Peyer's patch (tissue), 4 donors: ENCODE results near the gene TEX101. TPM values are rescaled to one million over a fixed set of nuclear protein-coding genes. Genes with fewer than 3 reads are reported as not detected.

Experiments
- DNase-seq, 3 donors: peaks; one replicate each; pipeline ENCODE4 v3.0.0-alpha.2; 2017 to 2019
- H3K27ac ChIP-seq, 4 donors: fragments of 200-600 bp; sonication (generic); one replicate each; pipeline ENCODE4 v1.5.1; 2016 to 2019
- H3K27me3 ChIP-seq, 2 donors: fragments of 200-600 bp; sonication (generic); one replicate each; pipeline ENCODE4 v1.5.1; 2019
- H3K36me3 ChIP-seq, 3 donors: fragments of 200-600 bp; sonication (generic); one replicate each; pipeline ENCODE4 v1.5.1; 2016 to 2019
- H3K4me1 ChIP-seq, 4 donors: fragments of 200-600 bp; sonication (generic); one replicate each; pipeline ENCODE4 v1.5.1; 2016 to 2019
- H3K4me3 ChIP-seq, 4 donors: fragments of 200-600 bp; sonication (generic); 1 replicate in 3 of 4; 2 replicates in 1 of 4; pipeline ENCODE4 v1.5.1; 2016 to 2019; ENCODE audit warnings: mild to moderate bottlenecking in 1 of 4
- H3K9me3 ChIP-seq, 4 donors: fragments of 200-600 bp; sonication (generic); one replicate each; pipeline ENCODE4 v1.5.1; 2016 to 2019; ENCODE audit warnings: mild to moderate bottlenecking in 1 of 4
- CTCF ChIP-seq, 6 experiments: fragments of 450-650 bp in 4 of 6; fragments of 200-600 bp in 2 of 6; sonication (generic) in 1 of 6; IDR thresholded peaks; one replicate each; pipeline ENCODE4 v1.5.1; 2017 to 2019; ENCODE audit warnings: antibody characterized with exemption in 6 of 6, mild to moderate bottlenecking in 3 of 6, moderate library complexity in 1 of 6
- POLR2A ChIP-seq, 2 donors: fragments of 450-650 bp; IDR thresholded peaks; one replicate each; pipeline ENCODE4 v1.5.1; 2017; ENCODE audit warnings: antibody characterized with exemption in 2 of 2, mild to moderate bottlenecking in 2 of 2, moderate library complexity in 2 of 2
- total RNA-seq, 4 donors: library from RNA; depleted of rRNA; stranded (reverse); fragments of >200 nt; gene quantifications; one replicate each; pipeline ENCODE4 v1.1.0, GENCODE V29; 2016

The TEX101 gene
- total RNA-seq, 4 donors from 2014 or later: not detected

- no peak overlapping the region for H3K4me3 ChIP-seq
- H3K27ac ChIP-seq: no peak overlapping the region
- TF ChIP-seq POLR2A (IDR thresholded peaks at IDR 0.05) (no peak), CTCF (IDR thresholded peaks at IDR 0.05) (no peak)
- H3K27me3 ChIP-seq: no peaks in the 10 kb centered on the region
- H3K36me3 ChIP-seq: no peaks in the 10 kb centered on the region
- no peaks in the 10 kb centered on the region for H3K4me1 ChIP-seq
- DNase-seq: no peak
- H3K9me3 ChIP-seq: no peaks in the 10 kb centered on the region
These were observed 8.4 kb upstream of the TEX101 start for GRCh38 chr19:43406297-43406696.

- no peaks in the 10 kb centered on the region for H3K36me3 ChIP-seq
- no peak for TF ChIP-seq CTCF (IDR thresholded peaks at IDR 0.05)
- TF ChIP-seq POLR2A (IDR thresholded peaks at IDR 0.05): no peak
- no peak overlapping the region for H3K4me3 ChIP-seq
- DNase-seq: no peak
- no peaks in the 10 kb centered on the region for H3K4me1 ChIP-seq
- no peak overlapping the region for H3K27ac ChIP-seq
- H3K9me3 ChIP-seq: no peaks in the 10 kb centered on the region
- no peaks in the 10 kb centered on the region for H3K27me3 ChIP-seq
These were observed 7.2 kb upstream of the TEX101 start for GRCh38 chr19:43407416-43408005.

GRCh38 chr19:43408043-43408442, 6.6 kb upstream of the TEX101 start:
- DNase-seq: no peak
- H3K4me3 ChIP-seq: no peak overlapping the region
- no peak for TF ChIP-seq POLR2A (IDR thresholded peaks at IDR 0.05)
- TF ChIP-seq CTCF (IDR thresholded peaks at IDR 0.05): no peak
- no peak overlapping the region for H3K27ac ChIP-seq
- H3K36me3 ChIP-seq: no peaks in the 10 kb centered on the region
- no peaks in the 10 kb centered on the region for H3K4me1 ChIP-seq
- H3K27me3 ChIP-seq: no peaks in the 10 kb centered on the region
- H3K9me3 ChIP-seq: no peaks in the 10 kb centered on the region

- H3K4me3 ChIP-seq: no peak overlapping the region
- H3K27ac ChIP-seq: no peak overlapping the region
- H3K36me3 ChIP-seq: no peaks in the 10 kb centered on the region
- TF ChIP-seq POLR2A (IDR thresholded peaks at IDR 0.05) (no peak), CTCF (IDR thresholded peaks at IDR 0.05) (no peak)
- H3K27me3 ChIP-seq: no peaks in the 10 kb centered on the region
- H3K4me1 ChIP-seq: no peaks in the 10 kb centered on the region
- DNase-seq: no peak
- H3K9me3 ChIP-seq: no peaks in the 10 kb centered on the region
These were observed 5.3 kb upstream of the TEX101 start for GRCh38 chr19:43409415-43409814.

GRCh38 chr19:43412441-43412840, 2.2 kb upstream of the TEX101 start:
- no peaks in the 10 kb centered on the region for H3K9me3 ChIP-seq
- TF ChIP-seq POLR2A (IDR thresholded peaks at IDR 0.05): no peak
- no peak for DNase-seq
- no peak overlapping the region for H3K4me3 ChIP-seq
- H3K4me1 ChIP-seq: no peaks in the 10 kb centered on the region
- no peaks in the 10 kb centered on the region for H3K36me3 ChIP-seq
- no peaks in the 10 kb centered on the region for H3K27me3 ChIP-seq
- no peak overlapping the region for H3K27ac ChIP-seq

GRCh38 chr19:43416951-43417623, 2.4 kb downstream of the TEX101 start:
- Histone ChIP-seq H3K4me1 (no peaks in the 10 kb centered on the region), H3K36me3 (no peaks in the 10 kb centered on the region), H3K27me3 (no peaks in the 10 kb centered on the region), H3K27ac (no peak overlapping the region), H3K9me3 (no peaks in the 10 kb centered on the region), H3K4me3 (no peak overlapping the region)
- TF ChIP-seq CTCF (IDR thresholded peaks at IDR 0.05) (no peak), POLR2A (IDR thresholded peaks at IDR 0.05) (no peak)
- DNase-seq: no peak
